Measurements from ENCODE around the gene ANXA11. TPM values are rescaled to one million over a fixed set of nuclear protein-coding genes. Genes with fewer than 3 reads are reported as not detected.

The ANXA11 gene
- total RNA-seq, 2 donors from 2014 or later, result 271 to 353 TPM

GRCh38 chr10:80159166-80159873 lies 46.0 kb downstream of the ANXA11 start:
- Histone ChIP-seq H3K4me3 (no peak overlapping the region), H3K9me3 (no peaks in the 10 kb centered on the region), H3K27me3 (no peaks in the 10 kb centered on the region), H3K4me1 (peaks cover 6% of the 10 kb centered on the region), H3K9ac (ENCODE audit: low read depth in 2 of 2, low read length in 2 of 2) (no peak overlapping the region), H3K36me3 (peaks cover 23% of the 10 kb centered on the region), H3K27ac (peak overlapping the region; percentile 63)
- intact Hi-C loops (cut with DNase I), result no loop called here
- TF ChIP-seq CTCF (IDR thresholded peaks at IDR 0.05), result no peak
- no peak for DNase-seq

- Histone ChIP-seq H3K4me1 (peaks cover under 1% of the 10 kb centered on the region), H3K9me3 (no peaks in the 10 kb centered on the region), H3K9ac (ENCODE audit: low read depth in 2 of 2, low read length in 2 of 2) (no peak overlapping the region), H3K4me3 (no peak overlapping the region), H3K27ac (peak overlapping the region; percentile 63), H3K27me3 (no peaks in the 10 kb centered on the region), H3K36me3 (peaks cover 25% of the 10 kb centered on the region)
- TF ChIP-seq CTCF (IDR thresholded peaks at IDR 0.05), result no peak
- intact Hi-C loops (cut with DNase I), result no loop called here
- peak; percentile 59 for DNase-seq
Measured at GRCh38 chr10:80158598-80159127, 46.7 kb downstream of the ANXA11 start.

- H3K36me3 ChIP-seq, result peaks cover 28% of the 10 kb centered on the region
- H3K27me3 ChIP-seq, result no peaks in the 10 kb centered on the region
- no peak overlapping the region for H3K4me3 ChIP-seq
- intact Hi-C loops (cut with DNase I), result no loop called here
- TF ChIP-seq CTCF (IDR thresholded peaks at IDR 0.05), result no peak
- no peaks in the 10 kb centered on the region for H3K4me1 ChIP-seq
- no peak for DNase-seq
- H3K27ac ChIP-seq, result peak overlapping the region; percentile 63
- no peaks in the 10 kb centered on the region for H3K9me3 ChIP-seq
- no peak overlapping the region for H3K9ac ChIP-seq (ENCODE audit: low read depth in 2 of 2, low read length in 2 of 2)
Measured at GRCh38 chr10:80158126-80158525, 47.2 kb downstream of the ANXA11 start.

- Histone ChIP-seq H3K36me3 (peaks cover 28% of the 10 kb centered on the region), H3K4me3 (no peak overlapping the region), H3K27ac (no peak overlapping the region), H3K27me3 (no peaks in the 10 kb centered on the region), H3K9me3 (no peaks in the 10 kb centered on the region), H3K9ac (ENCODE audit: low read depth in 2 of 2, low read length in 2 of 2) (no peak overlapping the region), H3K4me1 (no peaks in the 10 kb centered on the region)
- no peak for TF ChIP-seq CTCF (IDR thresholded peaks at IDR 0.05)
- intact Hi-C loops (cut with DNase I), result no loop called here
- no peak for DNase-seq
Measured at GRCh38 chr10:80157561-80157960, 47.8 kb downstream of the ANXA11 start.

GRCh38 chr10:80156216-80156615 lies 49.1 kb downstream of the ANXA11 start:
- intact Hi-C loops (cut with DNase I), result no loop called here
- peaks cover 19% of the 10 kb centered on the region for H3K36me3 ChIP-seq
- H3K27ac ChIP-seq, result no peak overlapping the region
- no peak overlapping the region for H3K9ac ChIP-seq (ENCODE audit: low read depth in 2 of 2, low read length in 2 of 2)
- H3K27me3 ChIP-seq, result no peaks in the 10 kb centered on the region
- no peaks in the 10 kb centered on the region for H3K4me1 ChIP-seq
- no peaks in the 10 kb centered on the region for H3K9me3 ChIP-seq
- no peak for TF ChIP-seq CTCF (IDR thresholded peaks at IDR 0.05)
- no peak for DNase-seq
- H3K4me3 ChIP-seq, result no peak overlapping the region

Data from colonic mucosa (tissue), 4 donors.